GM12878 (cell line): ENCODE data around the gene GMNN.

Source experiments
- BACH1 ChIP-seq: fragments of 450-650 bp; IDR thresholded peaks from 2 replicates; pipeline ENCODE4 v1.6.1; 2017; ENCODE audit warnings: mild to moderate bottlenecking, borderline replicate concordance
- BHLHE40 ChIP-seq, 2 experiments: fragments of 450-650 bp in 1 of 2; IDR thresholded peaks; 2 replicates each; pipeline ENCODE4 v1.6.1; 2011 to 2017; ENCODE audit warnings: low read depth in 2 of 2, borderline replicate concordance in 1 of 2, improper control_type of control experiment in 1 of 2, low read length in 1 of 2, mild to moderate bottlenecking in 1 of 2
- JUND ChIP-seq: IDR thresholded peaks from 2 replicates; pipeline ENCODE4 v1.6.1; 2012; ENCODE audit warnings: low read depth, mild to moderate bottlenecking, low read length, improper control_type of control experiment, moderate library complexity
- PAX8 ChIP-seq: fragments of 450-650 bp; IDR thresholded peaks from 2 replicates; pipeline ENCODE4 v1.6.1; 2017; ENCODE audit warnings: mild to moderate bottlenecking, moderate library complexity
- POLR2A ChIP-seq: IDR thresholded peaks from 2 replicates; pipeline ENCODE4 v1.6.1; 2011; ENCODE audit warnings: low read depth, mild to moderate bottlenecking, low read length
- SP1 ChIP-seq: IDR thresholded peaks from one replicate; pipeline ENCODE4 v1.6.1; 2011; ENCODE audit warnings: low read depth, low read length
- TBL1XR1 ChIP-seq: IDR thresholded peaks from 2 replicates; pipeline ENCODE4 v1.6.1; 2012; ENCODE audit warnings: low read depth, low read length, improper control_type of control experiment
- ZBED1 ChIP-seq: IDR thresholded peaks from 2 replicates; pipeline ENCODE4 v1.6.1; 2016; ENCODE audit warnings: borderline replicate concordance
- ZNF24 ChIP-seq: fragments of 450-650 bp; IDR thresholded peaks from 2 replicates; pipeline ENCODE4 v1.6.1; 2017; ENCODE audit warnings: antibody characterized with exemption, mild to moderate bottlenecking
- TF ChIP-seq, protein P1 (sequence below): IDR thresholded peaks from 2 replicates; pipeline ENCODE4 v1.6.1; 2012; ENCODE audit warnings: low read depth, low read length, improper control_type of control experiment
- TF ChIP-seq, protein P2 (sequence below): fragments of 450-650 bp; IDR thresholded peaks from 2 replicates; pipeline ENCODE4 v1.6.1; 2017; ENCODE audit warnings: mild to moderate bottlenecking, low read depth, inconsistent platforms; ENCODE audit not compliant: poor library complexity, severe bottlenecking
- TF ChIP-seq, protein P3 (sequence below): fragments of 450-650 bp; IDR thresholded peaks from 2 replicates; pipeline ENCODE4 v1.6.1; 2017; ENCODE audit warnings: mild to moderate bottlenecking, moderate library complexity

DNA sequence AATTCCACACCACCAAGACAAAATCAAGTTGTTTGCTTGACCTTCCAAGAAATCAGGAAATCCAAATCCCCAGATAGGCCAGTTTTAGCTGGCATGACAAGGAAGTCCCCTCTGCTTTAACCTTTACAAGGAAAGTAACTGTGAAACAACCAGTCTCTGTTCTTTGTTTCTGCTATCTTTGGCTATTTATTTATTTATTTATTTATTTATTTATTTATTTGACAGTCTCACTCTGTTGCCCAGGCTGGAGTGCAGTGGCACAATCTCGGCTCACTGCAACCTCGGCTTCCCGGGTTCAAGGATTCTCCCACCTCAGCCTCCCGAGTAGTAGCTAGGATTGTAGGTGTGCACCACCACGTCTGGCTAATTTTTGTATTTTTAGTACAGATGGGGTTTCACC, 14.5 kb upstream of the GMNN start:
- TF ChIP-seq, protein P1, sequence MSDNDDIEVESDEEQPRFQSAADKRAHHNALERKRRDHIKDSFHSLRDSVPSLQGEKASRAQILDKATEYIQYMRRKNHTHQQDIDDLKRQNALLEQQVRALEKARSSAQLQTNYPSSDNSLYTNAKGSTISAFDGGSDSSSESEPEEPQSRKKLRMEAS, result no peak
- TF ChIP-seq SP1 (no peak), PAX8 (no peak), JUND (no peak), ZNF24 (no peak), POLR2A (no peak), TBL1XR1 (no peak), BHLHE40 (IDR thresholded peaks at IDR 0.05; ENCODE audit: borderline replicate concordance in 1 of 2, low read depth in 2 of 2, low read length in 1 of 2) (no peak), ZBED1 (no peak), BACH1 (no peak)
- TF ChIP-seq, protein P2, sequence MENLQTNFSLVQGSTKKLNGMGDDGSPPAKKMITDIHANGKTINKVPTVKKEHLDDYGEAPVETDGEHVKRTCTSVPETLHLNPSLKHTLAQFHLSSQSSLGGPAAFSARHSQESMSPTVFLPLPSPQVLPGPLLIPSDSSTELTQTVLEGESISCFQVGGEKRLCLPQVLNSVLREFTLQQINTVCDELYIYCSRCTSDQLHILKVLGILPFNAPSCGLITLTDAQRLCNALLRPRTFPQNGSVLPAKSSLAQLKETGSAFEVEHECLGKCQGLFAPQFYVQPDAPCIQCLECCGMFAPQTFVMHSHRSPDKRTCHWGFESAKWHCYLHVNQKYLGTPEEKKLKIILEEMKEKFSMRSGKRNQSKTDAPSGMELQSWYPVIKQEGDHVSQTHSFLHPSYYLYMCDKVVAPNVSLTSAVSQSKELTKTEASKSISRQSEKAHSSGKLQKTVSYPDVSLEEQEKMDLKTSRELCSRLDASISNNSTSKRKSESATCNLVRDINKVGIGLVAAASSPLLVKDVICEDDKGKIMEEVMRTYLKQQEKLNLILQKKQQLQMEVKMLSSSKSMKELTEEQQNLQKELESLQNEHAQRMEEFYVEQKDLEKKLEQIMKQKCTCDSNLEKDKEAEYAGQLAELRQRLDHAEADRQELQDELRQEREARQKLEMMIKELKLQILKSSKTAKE, result no peak
- TF ChIP-seq, protein P3, sequence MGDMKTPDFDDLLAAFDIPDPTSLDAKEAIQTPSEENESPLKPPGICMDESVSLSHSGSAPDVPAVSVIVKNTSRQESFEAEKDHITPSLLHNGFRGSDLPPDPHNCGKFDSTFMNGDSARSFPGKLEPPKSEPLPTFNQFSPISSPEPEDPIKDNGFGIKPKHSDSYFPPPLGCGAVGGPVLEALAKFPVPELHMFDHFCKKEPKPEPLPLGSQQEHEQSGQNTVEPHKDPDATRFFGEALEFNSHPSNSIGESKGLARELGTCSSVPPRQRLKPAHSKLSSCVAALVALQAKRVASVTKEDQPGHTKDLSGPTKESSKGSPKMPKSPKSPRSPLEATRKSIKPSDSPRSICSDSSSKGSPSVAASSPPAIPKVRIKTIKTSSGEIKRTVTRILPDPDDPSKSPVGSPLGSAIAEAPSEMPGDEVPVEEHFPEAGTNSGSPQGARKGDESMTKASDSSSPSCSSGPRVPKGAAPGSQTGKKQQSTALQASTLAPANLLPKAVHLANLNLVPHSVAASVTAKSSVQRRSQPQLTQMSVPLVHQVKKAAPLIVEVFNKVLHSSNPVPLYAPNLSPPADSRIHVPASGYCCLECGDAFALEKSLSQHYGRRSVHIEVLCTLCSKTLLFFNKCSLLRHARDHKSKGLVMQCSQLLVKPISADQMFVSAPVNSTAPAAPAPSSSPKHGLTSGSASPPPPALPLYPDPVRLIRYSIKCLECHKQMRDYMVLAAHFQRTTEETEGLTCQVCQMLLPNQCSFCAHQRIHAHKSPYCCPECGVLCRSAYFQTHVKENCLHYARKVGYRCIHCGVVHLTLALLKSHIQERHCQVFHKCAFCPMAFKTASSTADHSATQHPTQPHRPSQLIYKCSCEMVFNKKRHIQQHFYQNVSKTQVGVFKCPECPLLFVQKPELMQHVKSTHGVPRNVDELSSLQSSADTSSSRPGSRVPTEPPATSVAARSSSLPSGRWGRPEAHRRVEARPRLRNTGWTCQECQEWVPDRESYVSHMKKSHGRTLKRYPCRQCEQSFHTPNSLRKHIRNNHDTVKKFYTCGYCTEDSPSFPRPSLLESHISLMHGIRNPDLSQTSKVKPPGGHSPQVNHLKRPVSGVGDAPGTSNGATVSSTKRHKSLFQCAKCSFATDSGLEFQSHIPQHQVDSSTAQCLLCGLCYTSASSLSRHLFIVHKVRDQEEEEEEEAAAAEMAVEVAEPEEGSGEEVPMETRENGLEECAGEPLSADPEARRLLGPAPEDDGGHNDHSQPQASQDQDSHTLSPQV, result no peak
